H1 (cell line): ENCODE results near the gene PIK3CG. TPM values are rescaled to one million over a fixed set of nuclear protein-coding genes. Genes with fewer than 3 reads are reported as not detected.
"Not testable (repeated sequence)": the region's sequence is repeated elsewhere in the genome, so short reads cannot be mapped to it uniquely, and the experiment has no call there.

Source experiments
- CTCF ChIA-PET: fragments of 300-600 bp; sonication (Branson Sonifier 250); formaldehyde crosslinking; loops from one replicate; lab custom pipeline; 2021; ENCODE audit not compliant: partially characterized antibody; lab: Charles Lee
- POLR2A ChIA-PET: fragments of 300-600 bp; sonication (Branson Sonifier 250); formaldehyde crosslinking; loops from one replicate; lab custom pipeline; 2021; ENCODE audit warnings: inconsistent platforms; ENCODE audit not compliant: partially characterized antibody; lab: Charles Lee
- DNase-seq, 2 experiments: peaks; one replicate each; pipeline versions ENCODE4 v3.0.0 to v3.0.0-alpha.2; 2010 to 2022; ENCODE audit warnings: low spot score in 2 of 2, low read depth in 1 of 2, mixed read lengths in 1 of 2
- FAIRE-seq: peaks from 2 replicates; lab custom pipeline; 2011; peaks lifted over from hg19 to GRCh38; lab: Jason Lieb, UNC
- H2AFZ ChIP-seq: 2 replicates; pipeline ENCODE4 v1.8.1; 2012; ENCODE audit warnings: low read length, inconsistent platforms
- H2AK5ac ChIP-seq: 2 replicates; pipeline ENCODE4 v1.6.1; 2013; ENCODE audit warnings: low read depth, low read length
- H2BK120ac ChIP-seq: replicated peaks from 2 replicates; pipeline ENCODE3; 2013; ENCODE audit warnings: low read depth, low read length, inconsistent platforms
- H2BK12ac ChIP-seq: 2 replicates; pipeline ENCODE4 v1.6.1; 2013; ENCODE audit warnings: low read depth, low read length
- H2BK15ac ChIP-seq: 2 replicates; pipeline ENCODE4 v1.6.1; 2013; ENCODE audit warnings: low read length
- H2BK20ac ChIP-seq: 2 replicates; pipeline ENCODE4 v1.6.1; 2013; ENCODE audit warnings: low read length
- H2BK5ac ChIP-seq: 2 replicates; pipeline ENCODE4 v1.6.1; 2013; ENCODE audit warnings: low read depth, low read length
- H3K14ac ChIP-seq: 2 replicates; pipeline ENCODE4 v1.6.1; 2013; ENCODE audit warnings: inconsistent platforms; ENCODE audit not compliant: insufficient read length
- H3K18ac ChIP-seq: 2 replicates; pipeline ENCODE4 v1.6.1; 2013; ENCODE audit warnings: low read length; ENCODE audit errors: extremely low read depth
- H3K23ac ChIP-seq: 2 replicates; pipeline ENCODE4 v1.6.1; 2013; ENCODE audit warnings: inconsistent platforms; ENCODE audit not compliant: insufficient read length
- H3K23me2 ChIP-seq: 2 replicates; pipeline ENCODE4 v1.6.1; 2013; ENCODE audit warnings: low read depth, low read length
- H3K27ac ChIP-seq: 2 replicates; pipeline ENCODE4 v1.6.1; 2011; ENCODE audit warnings: low read depth, low read length, inconsistent platforms
- H3K27me3 ChIP-seq, 4 experiments: replicated peaks in 1 of 4; 1 replicate in 1 of 4; 2 replicates in 3 of 4; pipeline versions ENCODE4 v1.6.1 to v1.8.1; 2011 to 2013; ENCODE audit warnings: low read length in 3 of 4, mild to moderate bottlenecking in 3 of 4, inconsistent platforms in 2 of 4, mixed read lengths in 2 of 4, moderate library complexity in 1 of 4; ENCODE audit not compliant: control insufficient read depth in 3 of 4, insufficient read depth in 3 of 4; ENCODE audit errors: extremely low read depth in 1 of 4
- H3K36me3 ChIP-seq, 4 experiments: 2 replicates each; pipeline versions ENCODE4 v1.6.1 to v1.8.1; 2011 to 2013; ENCODE audit warnings: mild to moderate bottlenecking in 4 of 4, low read length in 3 of 4, moderate library complexity in 2 of 4, control low read depth in 1 of 4, inconsistent platforms in 1 of 4; ENCODE audit not compliant: insufficient read depth in 4 of 4, control insufficient read depth in 2 of 4
- H3K4ac ChIP-seq: replicated peaks from 2 replicates; pipeline ENCODE3; 2013; ENCODE audit warnings: low read length, low read depth, mixed read lengths, inconsistent platforms; ENCODE audit not compliant: insufficient read length
- H3K4me1 ChIP-seq, 4 experiments: replicated peaks in 1 of 4; 1 replicate in 1 of 4; 2 replicates in 3 of 4; pipeline versions ENCODE4 v1.6.1 to v1.8.1; 2011 to 2013; ENCODE audit warnings: low read length in 3 of 4, inconsistent platforms in 2 of 4, mixed read lengths in 1 of 4; ENCODE audit not compliant: insufficient read depth in 4 of 4, control insufficient read depth in 3 of 4
- H3K4me2 ChIP-seq, 2 experiments: 2 replicates each; pipeline versions ENCODE4 v1.6.1 to v1.8.1; 2011 to 2013; ENCODE audit warnings: low read depth in 2 of 2, low read length in 2 of 2, control low read depth in 1 of 2, inconsistent platforms in 1 of 2, mild to moderate bottlenecking in 1 of 2; ENCODE audit not compliant: insufficient read depth in 1 of 2
- H3K4me3 ChIP-seq, 4 experiments: fragments of 200-600, 300-600 bp in 1 of 4; sonication (generic), shearing (Covaris generic), sonication (Bioruptor Twin) in 1 of 4; 2 replicates each; pipeline versions ENCODE4 v1.5.1 to v1.8.1; 2011 to 2016; ENCODE audit warnings: low read length in 4 of 4, low read depth in 3 of 4, control low read depth in 2 of 4, inconsistent platforms in 2 of 4, mild to moderate bottlenecking in 2 of 4, mixed read lengths in 1 of 4, moderate library complexity in 1 of 4; ENCODE audit not compliant: insufficient read depth in 2 of 4; ENCODE audit errors: extremely low read depth in 1 of 4
- H3K56ac ChIP-seq: replicated peaks from 2 replicates; pipeline ENCODE3; 2013; ENCODE audit warnings: low read depth, mild to moderate bottlenecking, mixed read lengths, low read length, inconsistent platforms; ENCODE audit not compliant: insufficient read length
- H3K79me1 ChIP-seq: 2 replicates; pipeline ENCODE4 v1.6.1; 2013; ENCODE audit warnings: low read depth, low read length, control low read depth
- H3K79me2 ChIP-seq, 2 experiments: 2 replicates each; pipeline versions ENCODE4 v1.6.1 to v1.8.1; 2012 to 2013; ENCODE audit warnings: low read length in 2 of 2, mild to moderate bottlenecking in 2 of 2, inconsistent platforms in 1 of 2; ENCODE audit not compliant: insufficient read depth in 2 of 2, control insufficient read depth in 1 of 2
- H3K9ac ChIP-seq, 4 experiments: replicated peaks in 1 of 4; 1 replicate in 1 of 4; 2 replicates in 3 of 4; pipeline versions ENCODE4 v1.6.1 to v1.8.1; 2011 to 2013; ENCODE audit warnings: low read depth in 3 of 4, low read length in 3 of 4, control low read depth in 2 of 4, mild to moderate bottlenecking in 2 of 4, moderate library complexity in 2 of 4, inconsistent platforms in 1 of 4; ENCODE audit errors: extremely low read depth in 1 of 4
- H3K9me3 ChIP-seq, 2 experiments: 2 replicates each; pipeline versions ENCODE4 v1.6.1 to v1.8.1; 2012 to 2013; ENCODE audit warnings: mild to moderate bottlenecking in 2 of 2, moderate library complexity in 2 of 2, control low read depth in 1 of 2, inconsistent platforms in 1 of 2, low read depth in 1 of 2, low read length in 1 of 2, mixed read lengths in 1 of 2; ENCODE audit not compliant: insufficient read depth in 2 of 2
- H4K20me1 ChIP-seq, 2 experiments: replicated peaks in 1 of 2; 2 replicates each; pipeline versions ENCODE3 to v1.8.1; 2011 to 2013; ENCODE audit warnings: inconsistent platforms in 2 of 2, low read length in 2 of 2, mild to moderate bottlenecking in 1 of 2; ENCODE audit not compliant: insufficient read depth in 2 of 2, control insufficient read depth in 1 of 2
- H4K5ac ChIP-seq: 2 replicates; pipeline ENCODE4 v1.6.1; 2013; ENCODE audit warnings: low read length, low read depth, mixed read lengths, inconsistent platforms; ENCODE audit not compliant: insufficient read length
- H4K8ac ChIP-seq: 2 replicates; pipeline ENCODE4 v1.8.0; 2013; ENCODE audit warnings: mild to moderate bottlenecking, moderate library complexity, low read length, inconsistent platforms; ENCODE audit not compliant: insufficient read depth; ENCODE audit errors: extremely low read depth
- H4K91ac ChIP-seq: replicated peaks from 2 replicates; pipeline ENCODE3; 2013; ENCODE audit warnings: low read length, mixed read lengths, inconsistent platforms; ENCODE audit not compliant: insufficient read length
- WGBS, 2 experiments: shearing (Covaris generic) in 1 of 2; methylation state at CpG; one replicate each; pipeline versions ENCODE4 v1.1.6 to v1.1.7; 2013 to 2015; ENCODE audit warnings: low lambda C conversion rate in 2 of 2, mixed read lengths in 2 of 2, inconsistent platforms in 1 of 2, low coverage in 1 of 2, missing lambda C conversion rate in 1 of 2; ENCODE audit not compliant: insufficient replicate concordance in 2 of 2, insufficient coverage in 1 of 2, insufficient read length in 1 of 2; ENCODE audit errors: extremely low coverage in 1 of 2, missing lambda C conversion rate in 1 of 2; 5-methylcytosine and 5-hydroxymethylcytosine counted together
- polyA plus RNA-seq, 7 experiments: library from polyadenylated mRNA; depleted of rRNA in 3 of 7; stranded (reverse) in 5 of 7; unstranded in 2 of 7; fragments of >200 nt in 5 of 7; fragments of 200-250 nt in 2 of 7; gene quantifications; 1 replicate in 5 of 7; 2 replicates in 1 of 7; 4 replicates in 1 of 7; pipeline versions ENCODE4 v1.2.1 to v1.2.3, GENCODE V29; 2011 to 2013; ENCODE audit warnings: missing spikeins in 2 of 7, mixed read lengths in 2 of 7
- total RNA-seq: library from RNA; stranded (reverse); fragmentation: NEBNext Ultra II Directional; extraction: Animal tissue kit (Norgen Biotek cat#: 25700); gene quantifications from 2 replicates; pipeline ENCODE4 v1.2.1, GENCODE V29; 2021

The PIK3CG gene
- total and polyA plus RNA-seq, 2 of the 8 experiments (the other 6 are each of a cell fraction or from before 2014, with no cell fraction given) = not detected

DNA sequence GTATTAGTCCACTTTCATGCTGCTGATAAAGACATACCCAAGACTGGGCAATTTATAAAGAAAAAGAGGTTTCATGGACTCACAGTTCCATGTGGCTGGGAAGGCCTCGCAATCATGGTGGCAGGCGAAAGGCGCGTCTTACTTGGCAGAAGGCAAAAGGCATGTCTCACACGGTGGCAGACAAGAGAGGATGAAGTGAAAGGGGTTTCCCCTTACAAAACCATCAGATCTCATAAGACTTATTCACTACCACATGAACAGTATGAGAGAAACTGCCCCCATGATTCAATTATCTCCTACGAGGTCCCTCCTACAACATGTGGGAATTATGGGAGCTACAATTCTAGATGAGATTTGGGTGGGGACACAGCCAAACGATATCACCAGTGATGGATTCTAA is 13.4 kb upstream of the PIK3CG start:
- H3K4ac ChIP-seq, POLR2A ChIA-PET, H3K79me2 ChIP-seq, H3K79me1 ChIP-seq, FAIRE-seq, H3K14ac ChIP-seq, H3K4me1 ChIP-seq, H4K91ac ChIP-seq, H3K9ac ChIP-seq, DNase-seq, H2BK12ac ChIP-seq, H2AK5ac ChIP-seq, H3K23ac ChIP-seq, H3K23me2 ChIP-seq, H3K36me3 ChIP-seq, CTCF ChIA-PET, H2AFZ ChIP-seq, H3K4me3 ChIP-seq, H2BK120ac ChIP-seq, H4K5ac ChIP-seq, H3K27me3 ChIP-seq, H3K27ac ChIP-seq, H3K56ac ChIP-seq, H4K20me1 ChIP-seq, H2BK15ac ChIP-seq, H2BK20ac ChIP-seq, H3K4me2 ChIP-seq, H4K8ac ChIP-seq, H3K18ac ChIP-seq, H3K9me3 ChIP-seq, H2BK5ac ChIP-seq: not testable (repeated sequence)
- WGBS, 2 experiments = 97% methylated on average over 7 of the region's 7 CpGs; no CpG with 5 or more reads in 1 of the 2 experiments
